ENCODE measurements around the gene STK17A.
"Not testable (repeated sequence)": the region's sequence is repeated elsewhere in the genome, so short reads cannot be mapped to it uniquely, and the experiment has no call there.

The STK17A gene

GRCh38 chr7:43570688-43571365 lies 12.1 kb upstream of the STK17A start:
- no peak overlapping the region for H3K27ac ChIP-seq (ENCODE audit: extremely low read depth, low read depth, low read length)
- POLR2A ChIA-PET: no interaction called here
- H3K4me1 ChIP-seq (ENCODE audit: control insufficient read depth, insufficient read depth, low read length): no peaks in the 10 kb centered on the region
- H3K9me3 ChIP-seq (ENCODE audit: control insufficient read depth, insufficient read depth, low read depth, low read length): no peaks in the 10 kb centered on the region
- CTCF ChIA-PET: interaction anchor here (4.4 kb wide), 1 partner anchor 11 kb away, joined by 33 read pairs; the partner anchor contains the start of gene STK17A
- no peak overlapping the region for H3K4me3 ChIP-seq (ENCODE audit: low read depth, low read length)
- TF ChIP-seq SALL2 (tag by site-specific recombination; IDR thresholded peaks at IDR 0.05; ENCODE audit: borderline replicate concordance) (no peak), REPIN1 (tag by site-specific recombination; IDR thresholded peaks at IDR 0.05; ENCODE audit: low read depth) (no peak), ZNF423 (tag by site-specific recombination; IDR thresholded peaks at IDR 0.05) (no peak), KLF10 (tag by site-specific recombination; IDR thresholded peaks at IDR 0.05) (no peak), ZNF747 (tag by site-specific recombination; IDR thresholded peaks at IDR 0.05) (no peak)
- H3K36me3 ChIP-seq (ENCODE audit: control insufficient read depth in 2 of 2, insufficient read depth in 1 of 2, low read length in 2 of 2): no peaks in the 10 kb centered on the region

GRCh38 chr7:43572516-43573049 lies 10.3 kb upstream of the STK17A start:
- CTCF ChIA-PET: interaction anchor here (1.3 to 4.4 kb wide), 2 partner anchors 9 to 119 kb away, joined by 3 to 33 read pairs; partner anchors contain the start of gene STK17A
- H3K4me3 ChIP-seq (ENCODE audit: low read depth, low read length): no peak overlapping the region
- H3K4me1 ChIP-seq (ENCODE audit: control insufficient read depth, insufficient read depth, low read length): no peaks in the 10 kb centered on the region
- H3K36me3 ChIP-seq (ENCODE audit: control insufficient read depth in 2 of 2, insufficient read depth in 1 of 2, low read length in 2 of 2): no peaks in the 10 kb centered on the region
- TF ChIP-seq ZNF558 (tag by site-specific recombination; IDR thresholded peaks at IDR 0.05) (no peak), ZBTB44 (tag by site-specific recombination; IDR thresholded peaks at IDR 0.05) (no peak), OVOL3 (tag by site-specific recombination; IDR thresholded peaks at IDR 0.05) (no peak), ZSCAN5A (tag by site-specific recombination; IDR thresholded peaks at IDR 0.05) (no peak), ZNF549 (tag by site-specific recombination; IDR thresholded peaks at IDR 0.05) (no peak), ZSCAN30 (tag by site-specific recombination; IDR thresholded peaks at IDR 0.05) (no peak), ZNF138 (tag by site-specific recombination; IDR thresholded peaks at IDR 0.05; ENCODE audit: borderline replicate concordance) (no peak), ZNF280C (tag by site-specific recombination; IDR thresholded peaks at IDR 0.05) (no peak), ZBTB1 (tag by site-specific recombination; IDR thresholded peaks at IDR 0.05) (no peak), BCL11A (tag by site-specific recombination; IDR thresholded peaks at IDR 0.05; ENCODE audit: low read depth) (no peak), HOXD13 (CRISPR knock-in tag; IDR thresholded peaks at IDR 0.05; ENCODE audit: borderline replicate concordance) (no peak), ZNF488 (tag by site-specific recombination; IDR thresholded peaks at IDR 0.05) (no peak), ZFP3 (tag by site-specific recombination; IDR thresholded peaks at IDR 0.05; ENCODE audit: low read depth) (no peak), TRIM28 (IDR thresholded peaks at IDR 0.05; ENCODE audit: borderline replicate concordance, low read length) (no peak), ZNF302 (tag by site-specific recombination; IDR thresholded peaks at IDR 0.05; ENCODE audit: low read depth) (no peak), HOXA7 (CRISPR knock-in tag; IDR thresholded peaks at IDR 0.05; ENCODE audit: borderline replicate concordance) (no peak), ZNF548 (tag by site-specific recombination; IDR thresholded peaks at IDR 0.05) (no peak), ZNF157 (tag by site-specific recombination; IDR thresholded peaks at IDR 0.05) (no peak)
- H3K27ac ChIP-seq (ENCODE audit: extremely low read depth, low read depth, low read length): no peak overlapping the region
- no peaks in the 10 kb centered on the region for H3K9me3 ChIP-seq (ENCODE audit: control insufficient read depth, insufficient read depth, low read depth, low read length)
- POLR2A ChIA-PET: interaction anchor here (0.6 to 2.7 kb wide), 3 partner anchors 10 to 327 kb away, joined by 3 to 19 read pairs (median 4); partner anchors contain the start of genes COA1 and STK17A

GRCh38 chr7:43573832-43574231 lies 9.1 kb upstream of the STK17A start:
- not testable (repeated sequence) for H3K4me1 ChIP-seq (ENCODE audit: control insufficient read depth, insufficient read depth, low read length); H3K4me3 ChIP-seq (ENCODE audit: low read depth, low read length); H3K36me3 ChIP-seq (ENCODE audit: control insufficient read depth in 2 of 2, insufficient read depth in 1 of 2, low read length in 2 of 2); H3K9me3 ChIP-seq (ENCODE audit: control insufficient read depth, insufficient read depth, low read depth, low read length); H3K27ac ChIP-seq (ENCODE audit: extremely low read depth, low read depth, low read length)
- CTCF ChIA-PET: interaction anchor here (1.1 to 4.4 kb wide), 3 partner anchors 8 to 156 kb away, joined by 3 to 33 read pairs (median 5); partner anchors contain the start of gene STK17A
- POLR2A ChIA-PET: interaction anchor here (2.7 kb wide), 1 partner anchor 9 kb away, joined by 19 read pairs; the partner anchor contains the start of gene STK17A
